Measurements from ENCODE around the gene MPV17. TPM values are rescaled to one million over a fixed set of nuclear protein-coding genes. Genes with fewer than 3 reads are reported as not detected.
A peak's percentile ranks its signal among the peaks of the same experiment; 100 is the strongest.
"Not testable (repeated sequence)": the region's sequence is repeated elsewhere in the genome, so short reads cannot be mapped to it uniquely, and the experiment has no call there.

The MPV17 gene
- total RNA-seq, 8 experiments from 2014 or later = 36.7 to 141 (median 68.9) TPM

GRCh38 chr2:27353386-27353761, 30.5 kb upstream of the MPV17 start:
- H3K4me3 ChIP-seq; H3K27ac ChIP-seq; in situ Hi-C loops (cut with MboI; ENCODE audit: low pct_unique_long_range_greater_than_20kb in 2 of 9, low sequenced_read_pairs in 9 of 9, unreplicated experiment in 9 of 9); ATAC-seq (replicated peaks in 6 of 8): not testable (repeated sequence)
- peaks cover 8 to 14% of the 10 kb centered on the region in 2 donors for H3K4me1 ChIP-seq (replicated peaks in 1 of 2)
- 86 to 100% (median 93%) methylated on average over 1 to 5 of the region's 5 CpGs; no CpG with 5 or more reads in 3 of the 10 experiments for WGBS, 10 experiments

- Histone ChIP-seq H3K4me3 (no peak overlapping the region), H3K4me1 (replicated peaks in 1 of 2) (peaks cover 5 to 6% of the 10 kb centered on the region in 2 donors), H3K27ac (no peak overlapping the region)
- 55 to 100% (median 88%) methylated on average over 2 to 6 of the region's 6 CpGs; no CpG with 5 or more reads in 1 of the 10 experiments for WGBS, 10 experiments
- no peak for ATAC-seq (replicated peaks in 6 of 8)
- in situ Hi-C loops (cut with MboI; ENCODE audit: low pct_unique_long_range_greater_than_20kb in 2 of 9, low sequenced_read_pairs in 9 of 9, unreplicated experiment in 9 of 9) = no loop called here
These were observed 29.1 kb upstream of the MPV17 start for GRCh38 chr2:27351802-27352598.

- no peak overlapping the region for H3K4me3 ChIP-seq
- in situ Hi-C loops (cut with MboI; ENCODE audit: low pct_unique_long_range_greater_than_20kb in 2 of 9, low sequenced_read_pairs in 9 of 9, unreplicated experiment in 9 of 9) = no loop called here
- ATAC-seq (replicated peaks in 6 of 8) = no peak
- H3K4me1 ChIP-seq (replicated peaks in 1 of 2) = peaks cover 2% of the 10 kb centered on the region in 2 donors
- H3K27ac ChIP-seq = no peak overlapping the region
- 69 to 100% (median 91%) methylated on average over 1 to 6 of the region's 7 CpGs for WGBS, 10 experiments
These were observed 27.3 kb upstream of the MPV17 start for GRCh38 chr2:27350106-27350693.

- in situ Hi-C loops (cut with MboI; ENCODE audit: low pct_unique_long_range_greater_than_20kb in 2 of 9, low sequenced_read_pairs in 9 of 9, unreplicated experiment in 9 of 9) = no loop called here
- H3K4me3 ChIP-seq = no peak overlapping the region
- WGBS, 10 experiments = 83 to 100% methylated on average over 1 of the region's 2 CpGs; no CpG with 5 or more reads in 8 of the 10 experiments
- H3K27ac ChIP-seq = no peak overlapping the region
- no peaks in the 10 kb centered on the region for H3K4me1 ChIP-seq (replicated peaks in 1 of 2)
- ATAC-seq (replicated peaks in 6 of 8) = peak in 2 of 8 experiments; percentile 68 to 85
These were observed 24.7 kb upstream of the MPV17 start for GRCh38 chr2:27347641-27348040.

- 81 to 100% (median 92%) methylated on average over 1 to 5 of the region's 7 CpGs; no CpG with 5 or more reads in 4 of the 10 experiments for WGBS, 10 experiments
- no peak overlapping the region for H3K4me3 ChIP-seq
- no peak overlapping the region for H3K27ac ChIP-seq
- ATAC-seq (replicated peaks in 6 of 8) = no peak
- in situ Hi-C loops (cut with MboI; ENCODE audit: low pct_unique_long_range_greater_than_20kb in 2 of 9, low sequenced_read_pairs in 9 of 9, unreplicated experiment in 9 of 9) = no loop called here
- no peaks in the 10 kb centered on the region for H3K4me1 ChIP-seq (replicated peaks in 1 of 2)
These were observed 13.3 kb upstream of the MPV17 start for GRCh38 chr2:27336173-27336572.

- 100% methylated on average over 1 of the region's 3 CpGs; no CpG with 5 or more reads in 6 of the 10 experiments for whole genome bisulfite sequencing, 10 experiments
These were observed 12.4 kb upstream of the MPV17 start for GRCh38 chr2:27335311-27335710.

GRCh38 chr2:27324720-27325119, 1.8 kb upstream of the MPV17 start:
- ATAC-seq (replicated peaks in 6 of 8) = no peak
- in situ Hi-C loops (cut with MboI; ENCODE audit: low pct_unique_long_range_greater_than_20kb in 2 of 9, low sequenced_read_pairs in 9 of 9, unreplicated experiment in 9 of 9) = no loop called here
- no peak overlapping the region for H3K27ac ChIP-seq

More at GRCh38 chr2:27335311-27335710, 12.4 kb upstream of the MPV17 start:
- H3K4me1 ChIP-seq (replicated peaks in 1 of 2) = no peaks in the 10 kb centered on the region
- in situ Hi-C loops (cut with MboI; ENCODE audit: low pct_unique_long_range_greater_than_20kb in 2 of 9, low sequenced_read_pairs in 9 of 9, unreplicated experiment in 9 of 9) = no loop called here
- H3K4me3 ChIP-seq = no peak overlapping the region
- ATAC-seq (replicated peaks in 6 of 8) = peak in 3 of 8 experiments; percentile 65 to 100 (median 93)
- H3K27ac ChIP-seq = no peak overlapping the region

GRCh38 chr2:27323596-27324285, 844 bp upstream of the MPV17 start:
- Histone ChIP-seq H3K4me1 (replicated peaks in 1 of 2) (peaks cover 13 to 14% of the 10 kb centered on the region in 2 donors), H3K4me3 (peak overlapping the region; percentile 49 to 96 (median 62)), H3K27ac (peak overlapping the region; percentile 98 to 99)
- WGBS, 10 experiments = 0 to 50% (median 13%) methylated on average over 1 to 4 of the region's 5 CpGs; no CpG with 5 or more reads in 2 of the 10 experiments
- in situ Hi-C loops (cut with MboI; ENCODE audit: low pct_unique_long_range_greater_than_20kb in 2 of 9, low sequenced_read_pairs in 9 of 9, unreplicated experiment in 9 of 9) = no loop called here
- ATAC-seq (replicated peaks in 6 of 8) = peak in 2 of 8 experiments; percentile 2 to 6

More at GRCh38 chr2:27324720-27325119, 1.8 kb upstream of the MPV17 start:
- 87 to 100% (median 99%) methylated on average over 2 to 5 of the region's 5 CpGs; no CpG with 5 or more reads in 4 of the 10 experiments for WGBS, 10 experiments
- H3K4me3 ChIP-seq = no peak overlapping the region
- peaks cover 13 to 14% of the 10 kb centered on the region in 2 donors for H3K4me1 ChIP-seq (replicated peaks in 1 of 2)

- Histone ChIP-seq H3K4me3 (peak overlapping the region; percentile 49 to 96 (median 62)), H3K4me1 (replicated peaks in 1 of 2) (peaks cover 13 to 14% of the 10 kb centered on the region in 2 donors), H3K27ac (peak overlapping the region; percentile 98 to 99)
- peak; percentile 0 to 9 (median 4) for ATAC-seq (replicated peaks in 6 of 8)
- 0 to 33% (median 0%) methylated on average over 1 to 2 of the region's 10 CpGs; no CpG with 5 or more reads in 7 of the 10 experiments for WGBS, 10 experiments
- in situ Hi-C loops (cut with MboI; ENCODE audit: low pct_unique_long_range_greater_than_20kb in 2 of 9, low sequenced_read_pairs in 9 of 9, unreplicated experiment in 9 of 9) = no loop called here
These were observed 564 bp downstream of the MPV17 start for GRCh38 chr2:27322301-27322765.

- Histone ChIP-seq H3K4me3 (peak overlapping the region in 1 of 5 donors; percentile 12), H3K4me1 (replicated peaks in 1 of 2) (peaks cover 13 to 14% of the 10 kb centered on the region in 2 donors), H3K27ac (peak overlapping the region in 1 of 2 donors; percentile 57)
- ATAC-seq (replicated peaks in 6 of 8) = peak; percentile 63 to 81 (median 76)
- WGBS, 10 experiments = 21 to 100% (median 57%) methylated on average over 1 to 5 of the region's 8 CpGs; no CpG with 5 or more reads in 4 of the 10 experiments
- in situ Hi-C loops (cut with MboI; ENCODE audit: low pct_unique_long_range_greater_than_20kb in 2 of 9, low sequenced_read_pairs in 9 of 9, unreplicated experiment in 9 of 9) = no loop called here
These were observed 1.8 kb downstream of the MPV17 start for GRCh38 chr2:27320958-27321543.

GRCh38 chr2:27319839-27320238, 3.1 kb downstream of the MPV17 start:
- in situ Hi-C loops (cut with MboI; ENCODE audit: low pct_unique_long_range_greater_than_20kb in 2 of 9, low sequenced_read_pairs in 9 of 9, unreplicated experiment in 9 of 9); ATAC-seq (replicated peaks in 6 of 8); H3K27ac ChIP-seq; H3K4me3 ChIP-seq: not testable (repeated sequence)
- WGBS, 10 experiments = 80 to 100% (median 94%) methylated on average over 1 to 10 of the region's 15 CpGs; no CpG with 5 or more reads in 1 of the 10 experiments
- H3K4me1 ChIP-seq (replicated peaks in 1 of 2) = peaks cover 13 to 14% of the 10 kb centered on the region in 2 donors

GRCh38 chr2:27316655-27317412, 6.1 kb downstream of the MPV17 start:
- Histone ChIP-seq H3K4me3 (no peak overlapping the region), H3K4me1 (replicated peaks in 1 of 2) (peaks cover 2 to 4% of the 10 kb centered on the region in 2 donors), H3K27ac (no peak overlapping the region)
- WGBS, 10 experiments = 61 to 100% (median 82%) methylated on average over 1 to 6 of the region's 12 CpGs; no CpG with 5 or more reads in 3 of the 10 experiments
- no peak for ATAC-seq (replicated peaks in 6 of 8)
- in situ Hi-C loops (cut with MboI; ENCODE audit: low pct_unique_long_range_greater_than_20kb in 2 of 9, low sequenced_read_pairs in 9 of 9, unreplicated experiment in 9 of 9) = no loop called here
